ENCODE results near the gene TNNT2. TPM values are rescaled to one million over a fixed set of nuclear protein-coding genes. Genes with fewer than 3 reads are reported as not detected.

TNNT2 gene
- total and polyA plus RNA-seq, 2 of the 8 experiments (the other 6 are each of a cell fraction or from before 2014, with no cell fraction given) = 3.1 to 21.0 TPM

- no peak for FAIRE-seq
- Histone ChIP-seq H3K23ac (ENCODE audit: insufficient read length) (no peak overlapping the region), H4K91ac (replicated peaks; ENCODE audit: insufficient read length, low read length) (no peak overlapping the region), H3K4ac (replicated peaks; ENCODE audit: insufficient read length, low read depth, low read length) (no peak overlapping the region), H2BK12ac (ENCODE audit: low read depth, low read length) (no peak overlapping the region), H3K23me2 (ENCODE audit: low read depth, low read length) (no peaks in the 10 kb centered on the region), H2AFZ (ENCODE audit: low read length) (no peak overlapping the region), H4K20me1 (replicated peaks in 1 of 2; ENCODE audit: control insufficient read depth in 1 of 2, insufficient read depth in 2 of 2, low read length in 2 of 2) (no peaks in the 10 kb centered on the region), H3K36me3 (ENCODE audit: control insufficient read depth in 2 of 4, insufficient read depth in 4 of 4, low read length in 3 of 4) (no peaks in the 10 kb centered on the region), H3K79me1 (ENCODE audit: low read depth, low read length) (no peaks in the 10 kb centered on the region), H3K56ac (replicated peaks; ENCODE audit: insufficient read length, low read depth, low read length) (no peak overlapping the region), H4K8ac (ENCODE audit: extremely low read depth, insufficient read depth, low read length) (peak overlapping the region; percentile 45; the same call in 1 of the 2 replicates), H3K27ac (ENCODE audit: low read depth, low read length) (no peak overlapping the region), H2BK15ac (ENCODE audit: low read length) (no peak overlapping the region), H2BK120ac (replicated peaks; ENCODE audit: low read depth, low read length) (no peak overlapping the region), H3K4me2 (ENCODE audit: insufficient read depth in 1 of 2, low read depth in 2 of 2, low read length in 2 of 2) (no peak overlapping the region), H3K9ac (replicated peaks in 1 of 4; ENCODE audit: extremely low read depth in 1 of 4, low read depth in 3 of 4, low read length in 3 of 4) (no peak overlapping the region), H3K4me3 (ENCODE audit: extremely low read depth in 1 of 4, insufficient read depth in 2 of 4, low read depth in 3 of 4, low read length in 4 of 4) (no peak overlapping the region), H2BK5ac (ENCODE audit: low read depth, low read length) (no peak overlapping the region), H3K79me2 (ENCODE audit: control insufficient read depth in 1 of 2, insufficient read depth in 2 of 2, low read length in 2 of 2) (no peaks in the 10 kb centered on the region), H4K5ac (ENCODE audit: insufficient read length, low read depth, low read length) (no peak overlapping the region), H3K18ac (ENCODE audit: extremely low read depth, low read length) (no peak overlapping the region), H2BK20ac (ENCODE audit: low read length) (no peak overlapping the region), H3K4me1 (replicated peaks in 1 of 4; ENCODE audit: control insufficient read depth in 3 of 4, insufficient read depth in 4 of 4, low read length in 3 of 4) (no peaks in the 10 kb centered on the region; a peak in 1 of 7 replicates), H3K27me3 (replicated peaks in 1 of 4; ENCODE audit: control insufficient read depth in 3 of 4, extremely low read depth in 1 of 4, insufficient read depth in 3 of 4, low read length in 3 of 4) (no peaks in the 10 kb centered on the region; a peak in 1 of 7 replicates), H3K9me3 (ENCODE audit: insufficient read depth in 2 of 2, low read depth in 1 of 2, low read length in 1 of 2) (no peaks in the 10 kb centered on the region), H2AK5ac (ENCODE audit: low read depth, low read length) (no peak overlapping the region), H3K14ac (ENCODE audit: insufficient read length) (no peak overlapping the region)
- ChIA-PET CTCF (ENCODE audit: partially characterized antibody) (interaction anchor here (0.6 to 3.6 kb wide), 10 partner anchors 9 to 841 kb away, joined by 3 to 47 read pairs (median 7); no protein-coding TSS in a partner anchor), POLR2A (ENCODE audit: partially characterized antibody) (no interaction called here)
- WGBS, 2 experiments (ENCODE audit: extremely low coverage in 1 of 2, insufficient coverage in 1 of 2, insufficient read length in 1 of 2, insufficient replicate concordance in 2 of 2, low coverage in 1 of 2, low lambda C conversion rate in 2 of 2, missing lambda C conversion rate in 1 of 2) = 80% methylated on average over 4 of the region's 4 CpGs; no CpG with 5 or more reads in 1 of the 2 experiments
- DNase-seq (ENCODE audit: low read depth in 1 of 2, low spot score in 2 of 2) = no peak
- TF ChIP-seq ASH2L (IDR thresholded peaks at IDR 0.05; ENCODE audit: low read length) (no peak), EZH2 (IDR thresholded peaks at IDR 0.05; ENCODE audit: low read depth, low read length, severe bottlenecking) (no peak), YY1 (IDR thresholded peaks at IDR 0.05; ENCODE audit: low read depth, low read length) (no peak), CHD1 (IDR thresholded peaks at IDR 0.05; ENCODE audit: low read depth, low read length) (no peak), CREB1 (IDR thresholded peaks at IDR 0.05) (no peak), NRF1 (IDR thresholded peaks at IDR 0.05; ENCODE audit: low read depth, low read length) (no peak), HDAC2 (IDR thresholded peaks at IDR 0.05; ENCODE audit: borderline replicate concordance in 1 of 2, low read depth in 2 of 2, low read length in 2 of 2) (no peak), NANOG (IDR thresholded peaks at IDR 0.05; ENCODE audit: insufficient read depth, low read depth, low read length, poor library complexity, severe bottlenecking) (no peak), MAX (IDR thresholded peaks at IDR 0.05) (no peak), KDM4A (IDR thresholded peaks at IDR 0.05; ENCODE audit: low read depth, low read length, severe bottlenecking) (no peak), RXRA (IDR thresholded peaks at IDR 0.05; ENCODE audit: insufficient read depth, low read depth, low read length) (no peak), USF2 (IDR thresholded peaks at IDR 0.05; ENCODE audit: low read length) (no peak), HDAC6 (IDR thresholded peaks at IDR 0.05; ENCODE audit: low read depth, low read length) (no peak)
These were observed 48.9 kb downstream of the TNNT2 start for GRCh38 chr1:201328576-201328975.

Measured in H1 (cell line).